PC-3 (cell line): Measurements from ENCODE around the gene TMSB4X. TPM values are rescaled to one million over a fixed set of nuclear protein-coding genes. Genes with fewer than 3 reads are reported as not detected.
"Not testable (repeated sequence)": the region's sequence is repeated elsewhere in the genome, so short reads cannot be mapped to it uniquely, and the experiment has no call there.

Experiments
- ATAC-seq: fragments of 200-7000 bp; cut with Tn5 transposase; 2 replicates; pipeline ENCODE4 v1.9.1; 2020; ENCODE audit warnings: mild to moderate bottlenecking, moderate library complexity
- BruUV-seq: library from RNA; stranded (reverse); fragments of 400-500 nt; replicated peaks from 2 replicates; lab custom pipeline; 2021; lab: Mats Ljungman, UMichigan
- CTCF ChIA-PET: fragments of 300-600 bp; sonication (Branson Sonifier 250); formaldehyde crosslinking; loops from one replicate; lab custom pipeline; 2022; ENCODE audit warnings: antibody characterized with exemption; lab: Charles Lee
- POLR2A ChIA-PET: fragments of 300-600 bp; sonication (Branson Sonifier 250); formaldehyde crosslinking; loops from one replicate; lab custom pipeline; 2022; ENCODE audit warnings: antibody characterized with exemption; ENCODE audit not compliant: unreplicated experiment; lab: Charles Lee
- DNase-seq: peaks from one replicate; pipeline ENCODE4 v3.0.0-alpha.2; 2015
- H2AFZ ChIP-seq: fragments of 300-600 bp; sonication (generic); 2 replicates; pipeline ENCODE4 v1.6.0; 2016; ENCODE audit warnings: antibody characterized with exemption, low read length
- H3F3A ChIP-seq: fragments of 300-600 bp; sonication (generic); one replicate; pipeline ENCODE4 v1.6.0; 2017; ENCODE audit warnings: antibody characterized with exemption, low read length, control low read depth, mild to moderate bottlenecking; ENCODE audit not compliant: unreplicated experiment
- H3K27ac ChIP-seq: fragments of 300-600 bp; sonication (generic); 2 replicates; pipeline ENCODE4 v1.5.1; 2016; ENCODE audit warnings: mild to moderate bottlenecking, low read length
- H3K27me3 ChIP-seq: fragments of 300-600 bp; sonication (generic); 2 replicates; pipeline ENCODE4 v1.6.1; 2016; ENCODE audit warnings: low read length, mixed read lengths
- H3K36me3 ChIP-seq: fragments of 300-600 bp; sonication (generic); 2 replicates; pipeline ENCODE4 v1.6.1; 2016; ENCODE audit warnings: low read depth, mixed run types, low read length, mixed read lengths
- H3K4me1 ChIP-seq: fragments of 300-600 bp; sonication (generic); 2 replicates; pipeline ENCODE4 v1.5.1; 2016; ENCODE audit warnings: low read length; ENCODE audit not compliant: insufficient read depth
- H3K4me2 ChIP-seq: fragments of 300-600 bp; sonication (generic); 2 replicates; pipeline ENCODE4 v1.6.0; 2016; ENCODE audit warnings: low read length
- H3K4me3 ChIP-seq: fragments of 300-600 bp; sonication (generic); 2 replicates; pipeline ENCODE4 v1.5.1; 2016; ENCODE audit warnings: mild to moderate bottlenecking, low read length, mixed read lengths
- H3K79me2 ChIP-seq: fragments of 300-600 bp; sonication (generic); 2 replicates; pipeline ENCODE4 v1.6.1; 2017; ENCODE audit warnings: low read length, mixed read lengths
- H3K9ac ChIP-seq: fragments of 300-600 bp; sonication (generic); 2 replicates; pipeline ENCODE4 v1.6.0; 2016; ENCODE audit warnings: mild to moderate bottlenecking, low read length
- H3K9me2 ChIP-seq: fragments of 300-600 bp; sonication (generic); replicated peaks from 2 replicates; pipeline ENCODE4 v1.6.1; 2016; ENCODE audit warnings: mixed run types, low read length, mixed read lengths
- H3K9me3 ChIP-seq: fragments of 300-600 bp; sonication (generic); 2 replicates; pipeline ENCODE4 v1.6.1; 2016; ENCODE audit warnings: low read length, mixed read lengths
- H4K20me1 ChIP-seq: fragments of 300-600 bp; sonication (generic); 2 replicates; pipeline ENCODE4 v1.6.1; 2016; ENCODE audit warnings: low read length, mixed read lengths
- CTCF ChIP-seq: fragments of 300-600 bp; sonication (generic); conservative IDR thresholded peaks from 2 replicates; pipeline ENCODE4 v1.5.1; 2017; ENCODE audit warnings: antibody characterized with exemption, low read depth, mild to moderate bottlenecking, low read length
- EZH2 ChIP-seq: fragments of 300-600 bp; sonication (generic); IDR thresholded peaks from one replicate; pipeline ENCODE4 v1.6.1; 2017; ENCODE audit warnings: antibody characterized with exemption, mild to moderate bottlenecking, low read length; ENCODE audit not compliant: unreplicated experiment
- EZH2phosphoT487 ChIP-seq: fragments of 300-600 bp; sonication (generic); IDR thresholded peaks from 2 replicates; pipeline ENCODE4 v1.6.1; 2018; ENCODE audit warnings: mild to moderate bottlenecking, antibody characterized with exemption, low read length, borderline replicate concordance
- intact Hi-C: fragments of 100-400 bp; cut with micrococcal nuclease; formaldehyde crosslinking; loops from 2 replicates; pipeline ENCODE4 v1.9.0; 2023
- total RNA-seq: library from RNA; depleted of rRNA; stranded (reverse); fragments of >200 nt; gene quantifications from 2 replicates; pipeline ENCODE4 v1.2.3, GENCODE V29; 2014

The TMSB4X gene
- total RNA-seq, 1 experiment from 2014 or later: 2,159 TPM

GRCh38 chrX:13015536-13016236 is 40.8 kb downstream of the TMSB4X start:
- H3K4me1 ChIP-seq: peaks cover 15% of the 10 kb centered on the region; the same call in 1 of the 2 replicates
- CTCF ChIA-PET: no interaction called here
- no peak overlapping the region for H3K4me2 ChIP-seq
- POLR2A ChIA-PET: no interaction called here
- no peak for ATAC-seq
- H3K36me3 ChIP-seq: no peaks in the 10 kb centered on the region
- no TSS peak for BruUV-seq
- H3K9me3 ChIP-seq: no peaks in the 10 kb centered on the region
- DNase-seq: no peak
- TF ChIP-seq EZH2: no peak
- no peak for TF ChIP-seq EZH2phosphoT487
- no peak for TF ChIP-seq CTCF
- no peaks in the 10 kb centered on the region for H3K9me2 ChIP-seq
- no peaks in the 10 kb centered on the region for H4K20me1 ChIP-seq
- intact Hi-C loops: no loop called here
- H2AFZ ChIP-seq: no peak overlapping the region
- H3K9ac ChIP-seq: no peak overlapping the region
- H3K27ac ChIP-seq: no peak overlapping the region
- H3K79me2 ChIP-seq: no peaks in the 10 kb centered on the region
- H3K4me3 ChIP-seq: no peak overlapping the region
- H3F3A ChIP-seq: no peaks in the 10 kb centered on the region
- no peaks in the 10 kb centered on the region for H3K27me3 ChIP-seq

- H3K27ac ChIP-seq, H3K4me3 ChIP-seq, intact Hi-C loops, ATAC-seq, BruUV-seq, H3K79me2 ChIP-seq, POLR2A ChIA-PET, H3K9ac ChIP-seq, H2AFZ ChIP-seq, CTCF ChIA-PET, H3K36me3 ChIP-seq, H3K9me2 ChIP-seq, H3K9me3 ChIP-seq, H3K27me3 ChIP-seq, DNase-seq, H3F3A ChIP-seq, H4K20me1 ChIP-seq, H3K4me2 ChIP-seq: not testable (repeated sequence)
- peaks cover 14% of the 10 kb centered on the region; the same call in 1 of the 2 replicates for H3K4me1 ChIP-seq
Observed at GRCh38 chrX:13016731-13017130, 41.8 kb downstream of the TMSB4X start.

GRCh38 chrX:13022926-13023325 is 48.0 kb downstream of the TMSB4X start:
- H3K4me1 ChIP-seq: peaks cover 2% of the 10 kb centered on the region; the same call in 1 of the 2 replicates
- H4K20me1 ChIP-seq: no peaks in the 10 kb centered on the region
- no peak for TF ChIP-seq EZH2
- TF ChIP-seq EZH2phosphoT487: no peak
- no peak for TF ChIP-seq CTCF
- no peak overlapping the region for H3K4me2 ChIP-seq
- no peaks in the 10 kb centered on the region for H3K27me3 ChIP-seq
- DNase-seq (no peak), ATAC-seq (no peak)
- H3K9me2 ChIP-seq: no peaks in the 10 kb centered on the region
- ChIA-PET CTCF (no interaction called here), POLR2A (no interaction called here)
- H3K36me3 ChIP-seq: no peaks in the 10 kb centered on the region
- no peak overlapping the region for H3K4me3 ChIP-seq
- intact Hi-C loops: no loop called here
- no peak overlapping the region for H3K27ac ChIP-seq
- no peaks in the 10 kb centered on the region for H3F3A ChIP-seq
- H2AFZ ChIP-seq: no peak overlapping the region
- H3K79me2 ChIP-seq: no peaks in the 10 kb centered on the region
- H3K9ac ChIP-seq: no peak overlapping the region
- H3K9me3 ChIP-seq: no peaks in the 10 kb centered on the region
- BruUV-seq: no TSS peak
